Measurements from ENCODE around the gene UQCR10.

Gene UQCR10

GRCh38 chr22:29813126-29813525 is 46.0 kb downstream of the UQCR10 start:
- no peak for DNase-seq (ENCODE audit: low spot score)
- no peak for TF ChIP-seq CTCF (IDR thresholded peaks at IDR 0.05; ENCODE audit: extremely low read depth, missing control alignments)

- no peak for DNase-seq (ENCODE audit: low spot score)
Observed at GRCh38 chr22:29813563-29813962, 46.4 kb downstream of the UQCR10 start.

GRCh38 chr22:29814003-29814402 is 46.8 kb downstream of the UQCR10 start:
- no peak for TF ChIP-seq CTCF (IDR thresholded peaks at IDR 0.05; ENCODE audit: extremely low read depth, missing control alignments)
- DNase-seq (ENCODE audit: low spot score), result no peak

More at GRCh38 chr22:29813563-29813962, 46.4 kb downstream of the UQCR10 start:
- TF ChIP-seq CTCF (IDR thresholded peaks at IDR 0.05; ENCODE audit: extremely low read depth, missing control alignments), result no peak

GRCh38 chr22:29815580-29815979 is 48.4 kb downstream of the UQCR10 start:
- no peak for DNase-seq (ENCODE audit: low spot score)
- no peak for TF ChIP-seq CTCF (IDR thresholded peaks at IDR 0.05; ENCODE audit: extremely low read depth, missing control alignments)

- no peak for DNase-seq (ENCODE audit: low spot score)
- no peak for TF ChIP-seq CTCF (IDR thresholded peaks at IDR 0.05; ENCODE audit: extremely low read depth, missing control alignments)
Observed at GRCh38 chr22:29816128-29816527, 49.0 kb downstream of the UQCR10 start.

GRCh38 chr22:29816539-29816938 is 49.4 kb downstream of the UQCR10 start:
- TF ChIP-seq CTCF (IDR thresholded peaks at IDR 0.05; ENCODE audit: extremely low read depth, missing control alignments), result no peak
- no peak for DNase-seq (ENCODE audit: low spot score)

GRCh38 chr22:29816980-29817379 is 49.8 kb downstream of the UQCR10 start:
- no peak for TF ChIP-seq CTCF (IDR thresholded peaks at IDR 0.05; ENCODE audit: extremely low read depth, missing control alignments)
- no peak for DNase-seq (ENCODE audit: low spot score)

Data from GM20000 (cell line).